ENCODE results near the gene ST6GALNAC3.

- TF ChIP-seq BCL11A (tag by site-specific recombination; IDR thresholded peaks at IDR 0.05; ENCODE audit: low read depth) (no peak), TCF7L2 (IDR thresholded peaks at IDR 0.05; ENCODE audit: borderline replicate concordance, low read depth, low read length) (no peak), ZFP41 (tag by site-specific recombination; IDR thresholded peaks at IDR 0.05; ENCODE audit: borderline replicate concordance) (no peak), ZNF596 (tag by site-specific recombination; IDR thresholded peaks at IDR 0.05) (no peak), ZNF558 (tag by site-specific recombination; IDR thresholded peaks at IDR 0.05) (no peak), ZNF645 (tag by site-specific recombination; IDR thresholded peaks at IDR 0.05) (no peak), HIC1 (tag by site-specific recombination; IDR thresholded peaks at IDR 0.05) (no peak), MZF1 (tag by site-specific recombination; IDR thresholded peaks at IDR 0.05; ENCODE audit: borderline replicate concordance) (no peak)
- TF ChIP-seq, protein P1, sequence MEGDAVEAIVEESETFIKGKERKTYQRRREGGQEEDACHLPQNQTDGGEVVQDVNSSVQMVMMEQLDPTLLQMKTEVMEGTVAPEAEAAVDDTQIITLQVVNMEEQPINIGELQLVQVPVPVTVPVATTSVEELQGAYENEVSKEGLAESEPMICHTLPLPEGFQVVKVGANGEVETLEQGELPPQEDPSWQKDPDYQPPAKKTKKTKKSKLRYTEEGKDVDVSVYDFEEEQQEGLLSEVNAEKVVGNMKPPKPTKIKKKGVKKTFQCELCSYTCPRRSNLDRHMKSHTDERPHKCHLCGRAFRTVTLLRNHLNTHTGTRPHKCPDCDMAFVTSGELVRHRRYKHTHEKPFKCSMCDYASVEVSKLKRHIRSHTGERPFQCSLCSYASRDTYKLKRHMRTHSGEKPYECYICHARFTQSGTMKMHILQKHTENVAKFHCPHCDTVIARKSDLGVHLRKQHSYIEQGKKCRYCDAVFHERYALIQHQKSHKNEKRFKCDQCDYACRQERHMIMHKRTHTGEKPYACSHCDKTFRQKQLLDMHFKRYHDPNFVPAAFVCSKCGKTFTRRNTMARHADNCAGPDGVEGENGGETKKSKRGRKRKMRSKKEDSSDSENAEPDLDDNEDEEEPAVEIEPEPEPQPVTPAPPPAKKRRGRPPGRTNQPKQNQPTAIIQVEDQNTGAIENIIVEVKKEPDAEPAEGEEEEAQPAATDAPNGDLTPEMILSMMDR (tag by site-specific recombination; IDR thresholded peaks at IDR 0.05), result no peak
Measured at GRCh38 chr1:76177615-76178014, 103.1 kb downstream of the ST6GALNAC3 start.

All from HEK293 (cell line).